ENCODE results near the gene PERCC1. TPM values are rescaled to one million over a fixed set of nuclear protein-coding genes. Genes with fewer than 3 reads are reported as not detected.

The PERCC1 gene
- total RNA-seq, 1 donor from 2014 or later: 0.33 TPM

DNA sequence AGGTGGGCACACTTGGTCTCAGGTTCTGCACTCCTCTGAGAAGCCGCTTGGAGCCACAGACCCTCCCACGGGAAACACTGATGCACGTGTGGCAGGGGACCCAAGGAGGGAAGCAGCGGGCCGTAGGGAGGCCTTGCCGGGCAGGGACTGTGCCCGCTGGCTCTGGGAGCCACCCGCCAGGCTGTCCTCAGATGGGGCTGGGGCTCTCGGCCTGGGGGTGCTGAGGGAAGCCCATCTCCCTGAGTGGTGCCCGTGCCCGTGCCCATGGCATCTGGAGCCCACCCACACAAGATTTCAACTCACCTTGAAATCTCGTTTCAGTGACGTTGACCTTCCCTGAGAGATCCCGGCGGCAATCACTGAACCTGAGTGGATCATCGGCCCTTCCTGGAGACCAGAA, 26.1 kb downstream of the PERCC1 start:
- Mint-ChIP-seq H3K4me3 (no peak overlapping the region), H3K4me1 (peaks cover 26% of the 10 kb centered on the region), H3K9me3 (no peaks in the 10 kb centered on the region), H3K27ac (no peak overlapping the region), H3K36me3 (ENCODE audit: low read depth) (peaks cover 53% of the 10 kb centered on the region), H3K27me3 (no peaks in the 10 kb centered on the region)
- CTCF ChIA-PET: no interaction called here
- intact Hi-C loops (cut with micrococcal nuclease): loop anchor here (10.0 kb wide), 1 partner anchor 158 kb away; the partner anchor contains the start of genes CRAMP1 and IFT140
- ATAC-seq (ENCODE audit: low read depth) (no peak), DNase-seq (no peak)
- POLR2A ChIA-PET: no interaction called here
- TF ChIP-seq, protein P1, sequence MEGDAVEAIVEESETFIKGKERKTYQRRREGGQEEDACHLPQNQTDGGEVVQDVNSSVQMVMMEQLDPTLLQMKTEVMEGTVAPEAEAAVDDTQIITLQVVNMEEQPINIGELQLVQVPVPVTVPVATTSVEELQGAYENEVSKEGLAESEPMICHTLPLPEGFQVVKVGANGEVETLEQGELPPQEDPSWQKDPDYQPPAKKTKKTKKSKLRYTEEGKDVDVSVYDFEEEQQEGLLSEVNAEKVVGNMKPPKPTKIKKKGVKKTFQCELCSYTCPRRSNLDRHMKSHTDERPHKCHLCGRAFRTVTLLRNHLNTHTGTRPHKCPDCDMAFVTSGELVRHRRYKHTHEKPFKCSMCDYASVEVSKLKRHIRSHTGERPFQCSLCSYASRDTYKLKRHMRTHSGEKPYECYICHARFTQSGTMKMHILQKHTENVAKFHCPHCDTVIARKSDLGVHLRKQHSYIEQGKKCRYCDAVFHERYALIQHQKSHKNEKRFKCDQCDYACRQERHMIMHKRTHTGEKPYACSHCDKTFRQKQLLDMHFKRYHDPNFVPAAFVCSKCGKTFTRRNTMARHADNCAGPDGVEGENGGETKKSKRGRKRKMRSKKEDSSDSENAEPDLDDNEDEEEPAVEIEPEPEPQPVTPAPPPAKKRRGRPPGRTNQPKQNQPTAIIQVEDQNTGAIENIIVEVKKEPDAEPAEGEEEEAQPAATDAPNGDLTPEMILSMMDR (IDR thresholded peaks at IDR 0.05): no peak

DNA sequence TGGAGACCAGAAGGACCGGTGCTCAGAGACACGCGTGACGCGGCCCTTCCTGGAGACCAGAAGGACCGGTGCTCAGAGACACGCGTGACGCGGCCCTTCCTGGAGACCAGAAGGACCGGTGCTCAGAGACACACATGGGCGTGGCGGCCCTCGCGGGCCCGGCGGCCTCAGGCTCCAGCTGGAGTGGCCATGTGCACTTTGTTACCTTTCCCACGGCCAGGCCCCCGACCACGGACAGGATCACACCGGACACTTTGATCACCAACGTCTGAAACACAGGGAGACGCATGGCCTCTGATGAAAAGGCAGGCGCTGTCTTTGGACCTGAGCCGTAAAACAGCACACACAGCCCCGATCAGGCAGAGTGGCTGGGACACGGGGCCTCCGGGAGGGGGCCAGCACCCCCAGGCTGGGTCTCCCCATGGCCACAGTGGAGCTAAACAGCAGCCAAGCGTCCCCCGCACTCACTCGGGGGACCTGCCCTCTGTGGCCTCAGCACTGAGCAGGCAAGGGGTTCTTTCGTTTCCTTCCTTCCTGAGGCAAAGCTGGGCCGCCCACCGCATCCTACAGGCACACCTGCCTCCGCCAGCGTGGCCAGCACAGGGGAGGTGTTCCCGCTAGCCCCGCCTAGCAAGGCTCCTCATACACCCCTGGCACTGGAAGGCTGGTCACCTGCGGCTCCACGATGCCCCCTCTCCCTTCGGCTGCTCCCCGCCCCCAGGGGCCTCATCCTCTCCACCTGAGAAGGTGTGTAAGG, 26.8 kb downstream of the PERCC1 start:
- ChIA-PET POLR2A (interaction anchor here (0.6 to 3.5 kb wide), 11 partner anchors 12 to 557 kb away, joined by 3 to 52 read pairs (median 9); partner anchors contain the start of genes CCDC154, JPT2, MAPK8IP3 and TELO2), CTCF (no interaction called here)
- Mint-ChIP-seq H3K9me3 (no peaks in the 10 kb centered on the region), H3K4me1 (peaks cover 26% of the 10 kb centered on the region), H3K36me3 (ENCODE audit: low read depth) (peaks cover 53% of the 10 kb centered on the region), H3K27ac (peak overlapping the region; percentile 99), H3K4me3 (peak overlapping the region; percentile 36), H3K27me3 (no peaks in the 10 kb centered on the region)
- intact Hi-C loops (cut with micrococcal nuclease): loop anchor here (1.0 to 10.0 kb wide), 4 partner anchors 12 to 157 kb away; partner anchors contain the start of genes CRAMP1, IFT140 and TELO2
- DNase-seq: no peak
- no peak for ATAC-seq (ENCODE audit: low read depth)
- TF ChIP-seq, protein P1 (IDR thresholded peaks at IDR 0.05): no peak

DNA sequence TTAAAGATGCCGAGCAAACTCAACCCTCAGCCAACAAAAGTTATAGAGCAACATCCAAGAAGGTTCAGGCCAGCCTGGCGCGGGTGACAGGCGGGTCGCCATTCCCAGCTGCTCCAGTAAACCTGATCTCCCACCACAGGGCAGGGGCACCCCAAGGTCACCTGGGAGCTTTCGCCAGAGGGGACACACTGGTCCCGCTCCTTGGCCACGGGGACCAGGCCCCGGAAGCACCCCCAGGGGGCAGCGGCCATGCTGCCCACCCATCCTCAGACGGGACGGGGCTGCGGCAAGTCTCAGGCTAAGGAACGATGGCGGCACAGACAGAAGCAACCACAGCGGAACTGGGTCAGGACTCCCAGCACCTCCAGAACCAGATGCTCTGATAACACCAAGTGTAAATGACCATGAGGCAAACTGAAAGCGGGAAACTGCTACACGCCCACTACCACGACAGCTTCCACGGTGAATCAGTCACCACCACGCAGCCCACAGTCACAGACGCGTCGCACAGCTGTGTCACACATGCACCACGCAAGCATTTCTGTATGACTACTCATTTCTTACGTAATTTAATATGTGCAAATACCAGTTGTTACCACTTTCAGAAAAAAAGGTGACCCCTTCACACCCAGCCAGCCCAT, 27.6 kb downstream of the PERCC1 start:
- TF ChIP-seq, protein P1 (IDR thresholded peaks at IDR 0.05): no peak
- Mint-ChIP-seq H3K27me3 (no peaks in the 10 kb centered on the region), H3K4me1 (peaks cover 26% of the 10 kb centered on the region), H3K27ac (peak overlapping the region; percentile 99), H3K4me3 (peak overlapping the region; percentile 76), H3K9me3 (no peaks in the 10 kb centered on the region), H3K36me3 (ENCODE audit: low read depth) (peaks cover 52% of the 10 kb centered on the region)
- ATAC-seq (ENCODE audit: low read depth) (peak; percentile 72), DNase-seq (no peak)
- ChIA-PET CTCF (interaction anchor here (1.3 kb wide), 1 partner anchor 29 kb away, joined by 3 read pairs; no protein-coding TSS in a partner anchor), POLR2A (interaction anchor here (0.6 to 3.5 kb wide), 20 partner anchors 11 to 556 kb away, joined by 3 to 52 read pairs (median 4); partner anchors contain the start of genes CCDC154, JPT2, MAPK8IP3 and PERCC1)
- intact Hi-C loops (cut with micrococcal nuclease): loop anchor here (1.0 to 10.0 kb wide), 4 partner anchors 13 to 156 kb away; partner anchors contain the start of genes CRAMP1, IFT140 and TELO2

DNA sequence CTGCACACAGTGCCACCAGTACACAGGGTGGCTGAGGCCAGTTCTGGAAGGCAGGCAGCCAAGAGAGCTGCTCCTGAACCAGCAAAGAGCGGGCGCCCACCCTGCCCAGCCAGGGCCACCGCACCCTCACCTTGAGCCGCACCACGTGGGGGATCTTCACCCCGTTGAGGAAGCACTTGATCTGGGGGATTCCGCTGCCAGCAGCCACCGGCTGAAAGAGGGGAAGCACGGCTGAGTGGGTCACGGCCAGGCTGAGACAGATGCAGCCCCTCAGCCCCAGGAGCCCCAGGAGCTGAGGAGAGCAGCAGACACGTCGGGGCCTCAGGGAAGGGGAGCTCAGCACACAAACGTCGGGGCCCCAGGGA, 28.1 kb downstream of the PERCC1 start:
- ChIA-PET POLR2A (interaction anchor here (0.6 to 3.5 kb wide), 20 partner anchors 11 to 254 kb away, joined by 3 to 52 read pairs (median 4); partner anchors contain the start of genes CCDC154, JPT2, MAPK8IP3 and PERCC1), CTCF (interaction anchor here (1.3 kb wide), 1 partner anchor 30 kb away, joined by 3 read pairs; no protein-coding TSS in a partner anchor)
- no peaks in the 10 kb centered on the region for H3K27me3 Mint-ChIP-seq
- peak; percentile 93 for ATAC-seq (ENCODE audit: low read depth)
- peak; percentile 73 for DNase-seq
- H3K36me3 Mint-ChIP-seq (ENCODE audit: low read depth): peaks cover 49% of the 10 kb centered on the region
- TF ChIP-seq, protein P1 (IDR thresholded peaks at IDR 0.05): no peak
- peak overlapping the region; percentile 76 for H3K4me3 Mint-ChIP-seq
- peaks cover 26% of the 10 kb centered on the region for H3K4me1 Mint-ChIP-seq
- no peaks in the 10 kb centered on the region for H3K9me3 Mint-ChIP-seq
- intact Hi-C loops (cut with micrococcal nuclease): loop anchor here (1.0 to 10.0 kb wide), 5 partner anchors 14 to 156 kb away; partner anchors contain the start of genes CLCN7, CRAMP1, IFT140 and TELO2
- peak overlapping the region; percentile 99 for H3K27ac Mint-ChIP-seq

Measured in activated B cell treated with CpG ODN at 0.5 μM for 24 hours (primary cell).